WI38 (cell line): Measurements from ENCODE around the gene C1orf50.

Experiments used
- H3K4me3 ChIP-seq: 2 replicates; pipeline ENCODE4 v1.5.1; 2011; ENCODE audit warnings: low read depth, mild to moderate bottlenecking, control low read depth, low read length
- TF ChIP-seq, protein P1 (sequence below): IDR thresholded peaks from 2 replicates; pipeline ENCODE4 v1.5.1; 2012; ENCODE audit warnings: low read depth, mild to moderate bottlenecking, control low read depth, low read length

Gene C1orf50

DNA sequence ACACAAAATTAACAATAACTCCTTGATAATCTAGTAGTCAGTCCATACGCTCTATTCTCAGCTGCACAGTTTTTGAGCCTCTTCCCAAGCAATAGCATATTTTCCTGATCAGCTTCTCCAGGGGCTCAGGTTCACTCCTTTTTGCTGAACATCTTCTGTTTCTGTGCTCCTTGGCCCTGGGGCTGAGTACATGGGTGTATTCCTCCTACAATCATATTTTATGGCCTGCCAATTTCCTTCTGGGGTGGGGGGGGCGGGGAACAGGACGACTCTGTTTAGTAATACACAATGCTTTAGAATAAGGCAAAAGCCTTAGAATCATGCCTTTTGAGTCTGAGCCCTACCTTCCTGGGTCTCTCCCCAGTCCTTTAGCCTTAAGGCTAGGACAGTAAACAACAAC is 35.5 kb upstream of the C1orf50 start:
- TF ChIP-seq, protein P1, sequence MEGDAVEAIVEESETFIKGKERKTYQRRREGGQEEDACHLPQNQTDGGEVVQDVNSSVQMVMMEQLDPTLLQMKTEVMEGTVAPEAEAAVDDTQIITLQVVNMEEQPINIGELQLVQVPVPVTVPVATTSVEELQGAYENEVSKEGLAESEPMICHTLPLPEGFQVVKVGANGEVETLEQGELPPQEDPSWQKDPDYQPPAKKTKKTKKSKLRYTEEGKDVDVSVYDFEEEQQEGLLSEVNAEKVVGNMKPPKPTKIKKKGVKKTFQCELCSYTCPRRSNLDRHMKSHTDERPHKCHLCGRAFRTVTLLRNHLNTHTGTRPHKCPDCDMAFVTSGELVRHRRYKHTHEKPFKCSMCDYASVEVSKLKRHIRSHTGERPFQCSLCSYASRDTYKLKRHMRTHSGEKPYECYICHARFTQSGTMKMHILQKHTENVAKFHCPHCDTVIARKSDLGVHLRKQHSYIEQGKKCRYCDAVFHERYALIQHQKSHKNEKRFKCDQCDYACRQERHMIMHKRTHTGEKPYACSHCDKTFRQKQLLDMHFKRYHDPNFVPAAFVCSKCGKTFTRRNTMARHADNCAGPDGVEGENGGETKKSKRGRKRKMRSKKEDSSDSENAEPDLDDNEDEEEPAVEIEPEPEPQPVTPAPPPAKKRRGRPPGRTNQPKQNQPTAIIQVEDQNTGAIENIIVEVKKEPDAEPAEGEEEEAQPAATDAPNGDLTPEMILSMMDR, result no peak
- H3K4me3 ChIP-seq, result no peak overlapping the region

DNA sequence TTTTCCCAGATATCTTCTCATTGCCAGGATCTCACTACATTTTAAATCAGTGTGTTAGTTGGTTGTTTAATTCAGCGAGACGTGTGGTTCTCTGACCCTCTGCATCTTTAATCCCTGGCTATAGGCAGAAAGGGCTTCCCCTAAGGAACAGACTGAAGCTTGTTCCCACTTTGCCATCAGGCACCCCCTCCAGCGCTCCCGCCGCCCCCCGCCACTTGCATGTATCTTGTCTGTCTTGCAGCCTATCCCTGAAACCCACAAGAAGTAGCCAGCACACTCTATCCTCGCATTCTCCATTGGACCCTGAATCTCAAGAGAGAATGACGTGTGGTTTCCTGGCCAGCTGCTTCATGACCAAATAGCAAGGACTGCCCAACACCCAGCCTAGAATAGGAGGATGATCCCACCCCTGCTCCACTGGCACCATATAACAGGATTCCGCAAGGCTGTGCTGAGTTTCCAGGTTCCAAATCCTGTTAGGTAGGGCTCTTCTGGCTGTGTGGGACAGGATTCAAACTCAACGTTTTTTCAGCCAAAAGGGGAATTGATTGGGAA is 34.8 kb upstream of the C1orf50 start:
- no peak overlapping the region for H3K4me3 ChIP-seq
- TF ChIP-seq, protein P1, result no peak

DNA sequence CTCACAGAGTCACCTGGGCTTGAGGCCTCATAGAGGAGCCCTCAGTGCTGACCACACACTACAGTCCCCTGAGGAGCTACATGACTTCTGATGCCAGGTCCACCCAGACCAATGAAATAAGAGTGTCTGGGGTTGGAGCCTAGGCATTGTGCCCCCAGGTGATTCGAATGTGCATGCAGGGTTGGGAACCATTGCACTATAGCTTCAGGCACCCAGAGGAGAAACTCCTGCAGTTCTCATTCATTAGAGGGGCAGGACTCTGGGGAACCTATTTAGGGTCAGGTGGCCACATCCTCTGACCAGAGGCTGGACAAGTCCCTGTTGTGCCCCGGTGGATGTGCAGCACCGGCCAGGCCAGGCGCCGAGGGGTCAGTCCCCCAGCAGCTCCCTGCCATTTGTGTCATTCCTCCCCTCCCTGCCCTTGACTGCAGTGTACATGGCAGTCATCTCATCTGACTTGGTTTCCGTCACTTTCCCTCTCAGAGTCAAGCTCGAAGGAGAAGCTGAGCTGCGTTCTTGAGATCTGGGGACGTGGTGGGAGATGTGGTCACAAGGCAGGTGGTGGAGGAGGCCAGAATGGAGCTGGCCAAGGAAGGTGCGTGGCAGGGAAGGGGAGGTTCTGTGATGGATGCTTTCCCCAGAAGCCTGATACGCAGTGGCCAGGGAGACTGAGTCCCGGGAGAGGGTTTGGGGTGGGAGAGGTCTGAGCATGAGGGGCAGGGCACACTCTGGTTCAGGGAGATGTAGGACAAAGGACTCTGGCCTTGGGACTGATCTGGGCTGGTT is 33.4 kb upstream of the C1orf50 start:
- H3K4me3 ChIP-seq, result no peak overlapping the region
- TF ChIP-seq, protein P1, result no peak

DNA sequence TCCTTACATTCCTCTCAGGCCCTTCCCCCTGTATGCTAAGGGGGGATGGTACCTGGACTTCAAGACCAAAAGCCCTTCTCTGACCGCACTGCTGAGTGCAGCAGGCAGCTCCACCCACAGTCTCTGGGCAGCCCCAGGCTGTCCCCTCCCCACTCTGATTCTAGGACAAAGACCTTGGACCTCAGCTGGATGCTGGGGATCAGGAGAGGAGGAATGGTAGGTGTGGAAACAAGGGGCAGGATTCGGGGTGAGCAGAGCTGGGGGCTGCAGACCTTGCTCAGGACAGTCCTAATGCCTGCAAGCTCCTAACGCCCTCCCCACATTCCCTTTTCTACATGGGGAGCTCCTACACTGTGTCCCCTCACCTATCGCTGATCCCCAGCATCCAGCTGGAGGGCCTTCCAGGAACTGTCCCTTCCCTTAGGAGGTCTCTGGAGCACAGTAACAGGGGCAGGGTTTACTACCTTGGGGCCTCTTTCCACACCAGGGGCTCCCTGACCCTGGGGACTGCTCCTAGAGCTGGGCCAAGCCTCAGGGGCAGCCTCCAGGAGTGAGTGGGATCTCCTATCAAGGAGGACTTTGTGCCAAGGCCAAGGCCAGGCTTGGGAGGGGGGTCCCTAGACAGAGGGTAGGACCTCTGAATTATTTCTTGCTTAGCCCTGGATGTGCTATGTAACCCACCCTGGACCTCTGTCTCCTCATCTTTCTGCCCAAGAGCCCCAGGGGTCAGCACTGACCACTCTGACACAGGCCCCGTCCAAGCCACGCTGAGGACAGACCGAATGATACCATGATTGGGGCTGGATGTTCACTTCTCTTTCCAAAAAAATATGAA is 32.6 kb upstream of the C1orf50 start:
- no peak overlapping the region for H3K4me3 ChIP-seq
- TF ChIP-seq, protein P1, result no peak

DNA sequence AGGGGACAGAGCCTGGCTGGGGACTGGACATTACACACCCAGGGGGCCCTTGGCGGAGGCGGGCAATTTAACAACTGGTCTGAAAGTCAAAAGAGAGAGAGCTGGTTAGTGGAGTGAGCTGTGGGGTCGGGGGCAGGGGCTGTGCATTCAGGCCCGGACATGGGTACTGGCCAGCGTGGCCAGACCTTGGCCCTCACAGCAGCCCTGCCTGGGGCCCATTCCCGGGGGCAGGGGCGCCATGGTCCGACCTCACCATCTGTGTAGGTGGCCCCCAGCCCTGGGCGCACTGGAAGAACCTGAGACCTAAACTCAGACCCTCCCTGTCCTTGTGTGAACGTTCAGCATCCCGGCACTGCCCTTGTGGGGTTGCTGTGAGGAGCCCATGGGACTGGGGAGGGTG is 32.0 kb upstream of the C1orf50 start:
- TF ChIP-seq, protein P1, result no peak
- no peak overlapping the region for H3K4me3 ChIP-seq

DNA sequence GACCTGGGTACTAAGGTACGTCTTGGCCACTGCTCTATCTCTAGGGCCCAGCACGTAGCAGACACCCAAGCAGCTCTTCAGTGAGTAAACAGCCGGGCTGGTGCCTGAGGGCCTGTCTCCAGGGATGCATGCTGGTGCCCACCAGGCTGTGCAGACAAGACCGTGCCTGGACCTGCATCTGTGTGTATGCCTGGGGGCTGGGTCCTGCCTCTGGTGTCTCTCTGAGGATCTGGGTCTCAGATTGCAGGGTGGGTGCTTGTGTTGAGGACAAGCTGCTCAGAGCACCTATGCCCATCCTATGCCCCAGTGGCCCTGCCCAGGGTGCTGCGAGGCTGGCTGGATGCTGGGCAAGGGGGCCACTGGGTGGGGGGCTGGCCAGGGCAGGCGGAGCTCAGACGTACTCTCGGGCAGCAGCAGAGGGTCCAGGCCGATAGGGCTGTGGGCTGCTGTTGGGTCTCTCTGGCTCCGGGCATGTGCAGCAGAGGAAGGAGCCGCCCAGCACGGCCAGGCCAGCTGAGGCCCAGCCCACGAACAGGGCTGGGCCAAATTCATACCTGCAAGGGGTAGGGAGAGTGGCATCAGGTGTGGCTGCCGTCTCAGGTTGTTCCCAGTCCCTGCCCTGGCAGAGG is 31.5 kb upstream of the C1orf50 start:
- no peak overlapping the region for H3K4me3 ChIP-seq
- TF ChIP-seq, protein P1, result no peak
